C1 segment of cervical spinal cord (tissue), 14 donors: ENCODE data around the gene GPR132.
A peak's percentile ranks its signal among the peaks of the same experiment; 100 is the strongest.

Source experiments
- DNase-seq, 14 donors: peaks; one replicate each; lab custom pipeline; 2025; lab: John Stamatoyannopoulos, UW

Gene GPR132

DNA sequence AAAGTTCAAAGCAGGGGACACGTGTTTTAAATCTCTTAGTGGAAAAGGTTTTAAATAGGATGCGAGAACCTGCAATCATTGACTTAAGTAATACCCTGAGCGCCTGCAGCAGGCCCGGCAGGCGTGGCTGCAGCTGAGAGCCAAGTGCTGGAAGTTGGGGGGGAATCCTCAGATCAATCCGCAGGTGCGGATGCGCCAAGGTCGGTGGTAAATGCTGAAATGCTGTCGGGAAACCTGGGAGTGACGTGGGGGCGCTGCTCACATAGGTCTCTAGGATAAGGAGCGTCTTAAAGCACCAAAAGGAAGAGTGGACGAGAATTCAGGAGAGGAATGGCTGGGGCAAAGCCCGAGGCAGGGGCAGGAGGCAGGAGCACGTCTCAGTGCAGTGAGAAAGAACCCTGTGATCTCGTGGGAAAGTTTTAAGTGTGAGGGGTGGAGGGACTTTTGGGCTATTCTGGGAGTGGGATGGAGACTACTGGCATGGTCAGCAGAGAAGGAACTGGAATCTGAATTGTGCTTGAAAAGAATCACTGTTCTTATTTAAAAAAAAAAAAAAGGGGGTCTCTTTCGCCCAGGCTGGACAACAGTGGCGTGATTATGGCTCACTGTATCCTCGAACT lies 43.5 kb downstream of the GPR132 start:
- peak in 2 of 14 donors; percentile 51 to 55 for DNase-seq

DNA sequence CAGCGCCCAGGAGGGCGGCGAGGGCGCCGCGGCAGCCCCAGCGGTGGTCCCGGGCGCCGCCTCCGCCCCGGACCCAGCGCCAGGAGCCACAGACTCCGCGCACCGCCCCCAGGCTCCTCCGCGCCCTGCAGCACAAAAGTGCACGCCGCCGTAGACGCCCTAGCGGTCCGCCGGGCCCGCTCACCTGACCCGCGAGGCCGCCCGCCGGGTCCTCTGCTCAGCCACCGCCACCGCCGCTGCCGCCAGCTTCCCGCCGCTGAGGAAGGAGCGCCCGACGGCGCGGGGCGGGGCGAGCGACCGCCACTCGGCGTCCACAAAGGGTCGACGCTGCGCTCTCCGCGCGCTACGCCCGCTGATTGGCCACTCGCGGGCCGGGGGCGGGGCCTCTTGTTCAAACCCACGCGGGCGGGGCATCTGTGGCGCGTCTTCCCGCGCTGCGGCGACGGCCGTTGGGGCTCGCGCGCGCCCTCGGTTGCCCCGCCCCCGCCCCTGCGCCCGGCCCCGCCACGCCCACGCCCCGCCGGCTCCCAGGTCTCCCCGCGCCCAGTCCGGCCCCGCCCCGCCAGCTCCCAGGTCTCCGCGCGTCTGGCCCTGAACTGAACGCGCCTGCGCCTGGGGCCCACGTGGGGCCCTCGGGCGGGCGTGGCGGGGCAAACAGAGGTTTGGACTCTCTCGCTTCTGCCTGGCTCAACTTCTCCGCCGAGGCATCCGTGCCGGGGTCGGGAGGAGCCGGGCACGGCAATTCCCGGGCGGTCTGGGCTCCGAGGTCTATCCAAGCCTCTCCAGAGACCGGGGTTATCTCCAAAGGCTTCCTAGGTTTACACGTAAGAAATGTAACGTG lies 44.2 kb downstream of the GPR132 start, which contains the start of gene CDCA4:
TSS of gene CDCA4 (minus strand) at position 269 of the 841 bp plus-strand sequence. CDS start 9,154 bp downstream, outside the sequence.
- peak; percentile 75 to 98 (median 92) for DNase-seq

DNA sequence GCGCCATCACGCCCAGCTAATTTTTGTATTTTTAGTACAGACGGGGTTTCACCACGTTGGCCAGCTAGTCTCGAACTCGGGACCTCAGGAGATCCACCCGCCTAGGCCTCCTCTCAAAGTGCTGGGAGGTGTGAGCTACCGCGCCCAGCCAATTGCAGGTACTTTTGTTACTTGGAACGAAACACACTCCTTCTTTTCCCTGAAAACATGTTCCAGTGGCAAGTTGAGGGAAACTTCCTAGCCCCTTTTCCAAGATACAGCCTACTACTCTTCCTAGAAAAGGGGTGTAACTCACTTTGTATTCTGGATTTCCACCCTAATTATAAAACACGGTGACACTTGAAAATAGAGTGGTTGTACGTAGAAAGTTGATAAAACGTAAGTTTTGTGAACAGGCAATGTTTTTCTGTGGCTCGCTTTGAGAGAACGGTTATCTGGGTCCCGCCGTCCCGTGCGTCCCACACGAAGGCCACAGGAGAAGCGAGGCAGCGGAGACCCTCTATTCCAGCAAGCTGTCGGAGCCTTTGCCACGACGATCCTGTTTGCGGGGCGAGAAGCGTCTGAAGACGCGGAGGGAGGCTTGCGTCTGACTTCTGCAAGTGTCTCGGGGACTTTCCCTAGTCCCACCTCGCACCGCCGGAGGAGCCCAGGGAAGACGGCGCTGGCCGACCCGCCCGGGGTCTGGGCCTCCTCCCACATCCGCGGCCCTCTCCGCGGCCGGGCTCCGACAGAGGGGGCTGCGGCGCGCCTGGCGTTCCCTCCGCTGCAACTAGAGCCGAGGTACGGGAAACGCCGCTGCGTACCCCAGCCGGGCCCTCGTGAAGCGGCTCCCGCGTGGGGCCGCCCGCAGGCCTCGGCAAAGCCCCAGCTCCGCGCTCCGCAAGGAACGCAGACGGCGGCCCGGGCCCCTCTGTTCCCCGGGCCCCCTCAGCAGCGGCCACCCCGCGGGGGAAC lies 45.1 kb downstream of the GPR132 start:
- peak in 1 of 14 donors; percentile 8 for DNase-seq

DNA sequence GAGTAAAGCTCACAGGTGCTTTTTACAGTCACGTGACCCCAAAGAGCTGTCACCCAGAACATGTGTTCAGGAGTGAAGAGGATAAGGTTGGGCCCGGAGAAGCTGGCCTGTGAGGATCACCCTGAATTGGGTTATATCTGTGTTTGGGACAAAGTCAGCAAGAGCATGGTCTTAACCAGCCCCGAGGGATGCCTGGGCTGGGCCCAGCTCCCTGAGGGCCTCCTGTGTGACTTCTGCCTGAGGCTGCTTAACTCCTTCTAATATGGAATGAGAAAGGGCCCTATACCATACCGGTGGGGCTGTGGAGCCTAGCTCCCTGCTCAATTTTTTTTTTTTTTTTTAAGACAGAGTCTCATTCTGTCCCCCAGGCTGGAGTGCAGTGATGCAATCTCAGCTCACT lies 46.8 kb downstream of the GPR132 start:
- no peak for DNase-seq

DNA sequence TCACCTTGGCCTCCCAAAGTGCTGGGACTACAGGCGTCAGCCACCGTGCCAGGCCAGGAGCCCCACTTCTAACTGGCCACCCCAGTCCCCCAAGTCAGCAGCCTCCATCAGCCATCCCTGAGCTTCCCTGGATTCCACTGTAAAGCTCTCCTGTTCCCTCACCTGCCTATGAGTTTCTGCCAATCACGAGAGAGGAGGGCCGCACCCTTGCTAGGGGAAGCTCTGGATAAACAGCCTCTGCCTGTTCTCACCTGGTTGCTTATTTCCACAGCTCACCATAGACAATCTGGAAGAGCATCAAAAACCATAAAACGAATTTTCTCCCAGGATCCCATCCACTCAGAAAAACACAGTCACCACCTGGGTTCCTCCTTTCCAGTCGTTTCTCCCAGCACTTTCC lies 49.3 kb downstream of the GPR132 start:
- no peak for DNase-seq

DNA sequence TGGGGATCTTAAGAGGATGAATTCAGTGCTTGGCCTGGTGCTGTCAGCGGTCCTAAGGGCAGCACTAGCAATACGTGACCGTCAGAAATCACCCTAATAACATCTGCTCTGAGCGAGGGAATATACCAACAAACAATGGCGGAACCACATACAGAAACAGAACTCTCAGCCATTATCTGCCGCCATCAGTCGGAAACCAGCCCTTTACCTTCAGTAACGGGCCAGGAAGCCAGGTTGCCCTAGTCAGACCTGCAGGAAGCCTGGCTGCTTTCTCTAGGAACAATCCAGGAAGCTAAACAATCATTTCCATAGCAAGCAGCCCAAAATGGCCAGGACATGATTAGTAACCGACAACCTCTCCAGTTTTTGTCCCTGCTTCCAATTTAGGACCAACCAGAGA lies 50.0 kb downstream of the GPR132 start:
- DNase-seq: no peak

DNA sequence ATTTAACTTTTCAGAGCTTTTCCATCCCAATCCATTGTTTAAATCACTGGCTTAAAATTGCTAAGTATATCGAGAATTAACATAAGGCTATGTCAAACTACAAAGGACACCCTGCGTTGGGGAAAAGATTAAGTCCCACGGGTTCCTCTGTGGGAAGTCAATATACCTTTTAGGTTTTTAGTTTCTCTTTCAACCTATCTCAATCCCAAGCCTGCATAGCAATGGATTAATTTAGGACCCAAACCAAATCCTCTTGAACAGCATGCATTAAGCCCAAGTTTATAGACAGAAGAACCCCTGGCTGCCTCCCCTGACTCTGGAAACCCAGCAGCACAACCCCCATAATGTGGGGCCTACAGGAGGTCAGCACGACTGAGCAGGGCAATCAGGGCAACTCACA lies 50.6 kb downstream of the GPR132 start:
- DNase-seq: no peak

DNA sequence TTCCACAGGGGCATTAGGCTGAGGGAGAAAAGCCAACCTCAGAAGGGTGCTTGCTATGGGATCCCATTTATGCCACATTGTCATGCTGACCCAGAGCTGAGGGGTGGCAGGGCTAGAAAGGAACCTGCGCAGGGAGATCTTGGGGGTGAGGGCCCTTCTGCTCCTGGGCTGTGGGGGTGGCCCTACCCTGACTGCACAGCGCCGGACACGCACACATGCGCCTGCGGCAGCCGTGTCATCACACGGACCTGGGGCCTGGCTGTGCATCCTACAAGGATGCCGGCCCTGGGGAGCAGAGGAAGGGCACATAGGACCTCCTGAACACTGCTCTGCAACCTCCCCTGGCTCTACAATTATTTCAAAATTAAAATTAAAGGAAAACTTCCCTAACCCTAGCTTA lies 51.2 kb downstream of the GPR132 start:
- DNase-seq: no peak

DNA sequence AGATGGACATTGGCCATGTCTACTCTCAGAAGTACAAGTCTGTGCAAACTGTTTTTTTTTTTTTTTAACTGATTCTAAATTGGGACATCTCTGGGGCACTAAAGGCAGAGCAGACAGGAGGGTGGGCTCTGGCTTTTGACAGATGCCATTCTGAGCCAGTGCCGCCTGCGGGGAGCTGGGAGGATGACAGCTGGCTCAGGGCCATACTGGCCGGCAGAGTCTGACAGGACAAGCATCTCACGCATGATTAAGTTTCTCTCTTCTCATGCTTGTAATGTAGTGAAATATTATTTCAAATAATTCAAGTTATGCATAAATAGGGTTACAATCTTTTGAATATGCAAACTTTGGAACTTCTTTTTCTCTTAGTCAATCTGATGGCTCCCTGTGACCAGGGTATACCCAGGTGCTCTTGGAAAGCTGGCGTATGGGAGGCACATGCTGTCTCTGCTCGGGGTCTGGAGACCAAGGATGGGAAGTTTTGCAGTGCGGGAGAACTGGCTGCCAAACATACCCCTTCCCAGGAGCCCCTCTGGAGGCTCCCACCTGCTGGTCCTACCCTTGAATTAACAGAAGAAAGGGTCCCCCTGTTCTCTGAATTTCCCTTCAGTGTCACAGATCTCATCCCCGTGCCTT lies 52.0 kb downstream of the GPR132 start:
- DNase-seq: peak in 5 of 14 donors; percentile 4 to 47 (median 27)

DNA sequence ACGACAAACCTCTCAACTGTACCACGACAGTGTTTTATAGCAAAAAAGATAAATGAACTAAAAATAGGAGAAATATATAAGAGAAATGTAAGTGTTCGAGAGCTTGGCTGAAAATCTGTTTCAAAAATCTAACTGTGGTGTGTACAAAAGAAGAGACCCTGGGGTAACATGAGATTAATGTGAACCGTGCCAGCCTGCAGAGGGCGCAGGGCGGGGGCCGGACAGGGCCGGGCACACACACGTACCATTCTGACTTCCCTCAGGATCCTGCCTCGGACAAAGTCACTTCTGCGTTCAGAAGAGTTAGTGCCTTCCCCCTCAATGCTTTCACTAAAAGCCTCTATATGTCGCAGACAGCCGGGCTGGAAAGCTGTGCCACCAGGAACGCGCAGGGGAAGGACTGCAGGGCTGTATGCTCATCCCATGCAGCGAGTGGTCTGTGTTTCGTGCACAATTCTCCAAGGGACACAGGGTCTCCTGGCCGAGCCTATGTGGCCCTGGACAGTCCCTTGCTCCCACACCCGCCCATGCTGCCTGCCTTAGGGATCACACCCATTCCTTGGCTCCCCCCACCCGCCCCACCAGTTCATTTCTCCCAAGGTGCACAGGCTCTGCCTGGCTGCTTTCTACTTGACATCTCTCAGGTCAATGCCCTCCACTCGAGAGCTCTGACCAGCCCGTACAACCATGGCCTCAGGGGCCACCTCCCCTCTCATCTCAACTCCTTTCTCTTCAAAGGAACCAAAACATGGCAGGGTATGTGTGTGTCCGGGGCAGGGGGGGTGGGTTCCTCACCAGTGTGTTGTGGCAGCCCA lies 52.9 kb downstream of the GPR132 start:
- peak in 1 of 14 donors; percentile 39 for DNase-seq

DNA sequence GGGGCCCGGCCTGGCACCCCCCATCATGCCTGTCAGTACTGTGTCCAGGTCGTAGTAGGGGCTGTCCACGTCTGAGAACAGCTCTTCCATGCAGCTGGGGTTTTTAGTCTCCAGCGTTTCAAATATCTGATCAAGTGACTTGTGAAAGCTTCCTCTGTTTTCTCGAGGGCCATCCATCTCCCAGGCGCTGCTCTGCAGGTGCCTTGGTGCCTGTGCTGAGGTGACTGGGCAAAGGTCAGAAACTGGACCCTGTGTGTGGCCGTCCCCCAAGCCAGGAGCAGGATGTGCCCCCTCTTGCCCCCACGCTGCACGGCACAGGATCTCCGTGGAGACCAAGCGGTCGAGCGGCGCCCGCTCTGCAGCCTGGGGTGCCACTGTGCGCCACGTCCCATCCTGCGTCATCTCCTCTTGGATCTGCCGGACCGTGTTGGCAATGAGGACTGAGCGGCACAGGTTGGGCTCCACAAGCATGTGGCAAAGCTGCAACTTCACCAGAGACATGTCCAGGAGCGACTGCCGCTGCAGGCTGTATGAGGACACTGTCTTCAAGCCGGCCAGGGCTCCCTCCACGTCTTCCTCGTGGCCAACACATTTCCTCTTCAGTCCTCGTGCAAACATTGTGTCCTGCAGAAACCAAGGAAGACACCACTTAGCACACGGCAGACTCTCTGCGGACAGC lies 53.8 kb downstream of the GPR132 start:
- DNase-seq: peak in 1 of 14 donors; percentile 76

DNA sequence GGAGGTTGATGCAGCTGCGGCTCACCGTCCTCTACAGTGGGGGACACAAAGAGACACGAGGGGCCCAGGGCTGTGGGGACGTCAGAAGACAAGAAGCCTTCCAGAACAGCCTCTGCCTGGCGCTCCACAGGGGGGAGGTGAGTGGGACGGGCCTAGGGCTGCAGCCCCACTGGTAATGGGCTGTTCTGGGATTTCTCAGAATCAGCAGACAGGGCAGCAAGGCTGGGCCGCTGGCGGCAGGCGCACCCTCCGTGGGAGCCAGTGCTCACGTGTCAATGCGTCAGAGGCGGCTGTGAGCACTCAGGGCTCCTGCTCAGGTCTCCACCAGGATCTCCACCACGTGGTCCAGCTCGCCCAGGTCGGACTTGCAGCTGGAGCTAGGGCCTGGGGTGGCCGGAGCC lies 54.3 kb downstream of the GPR132 start:
- no peak for DNase-seq

DNA sequence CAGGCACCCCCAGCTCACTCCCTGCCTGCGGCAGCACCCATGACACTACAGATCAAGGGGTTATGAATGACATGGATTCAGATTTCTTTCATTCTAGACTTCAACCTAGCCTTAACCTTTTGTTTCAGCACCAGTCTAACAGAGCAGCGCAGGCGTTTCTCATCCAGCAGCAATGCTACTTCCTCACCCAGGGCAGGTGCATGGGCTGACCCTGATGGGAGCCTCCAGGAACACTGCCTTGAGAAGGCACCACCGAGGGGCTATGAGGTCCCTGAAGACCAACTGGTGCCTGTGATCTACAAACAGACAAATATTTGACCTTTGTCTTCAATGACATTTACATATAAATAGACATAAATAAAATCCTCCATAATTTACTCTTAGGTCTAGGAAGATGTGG lies 55.1 kb downstream of the GPR132 start:
- no peak for DNase-seq

DNA sequence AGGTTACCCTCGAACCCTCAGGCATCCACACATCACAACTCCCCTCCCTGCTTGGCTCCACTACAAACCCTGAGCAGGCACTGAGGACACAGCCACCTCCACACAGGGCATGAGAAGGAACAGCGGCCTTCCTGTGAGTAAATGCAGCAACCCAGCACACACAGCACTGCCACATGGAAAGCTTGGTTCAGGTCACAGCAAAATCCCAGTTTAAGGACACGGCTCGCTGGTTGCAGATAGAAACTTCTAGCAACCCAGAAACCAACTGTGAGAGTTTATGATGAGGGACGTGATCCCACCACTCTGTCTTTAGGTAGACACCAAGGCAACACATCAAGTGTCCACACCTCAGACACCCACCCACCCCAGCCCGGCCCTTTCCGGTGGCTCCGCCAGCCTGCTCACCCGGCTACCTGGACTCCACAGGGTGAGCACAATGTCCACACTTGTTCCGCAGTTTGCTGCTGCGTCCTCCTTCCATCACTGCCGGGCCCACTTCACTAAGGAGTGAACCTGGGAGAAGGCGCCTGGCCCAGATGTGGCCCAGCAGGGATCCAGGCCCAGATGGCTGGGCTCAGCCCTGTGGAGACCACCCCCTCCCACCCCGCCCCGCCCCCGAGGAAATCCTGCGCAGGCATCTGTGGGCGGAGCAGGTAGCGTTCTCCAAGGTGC lies 57.5 kb downstream of the GPR132 start:
- no peak for DNase-seq

DNA sequence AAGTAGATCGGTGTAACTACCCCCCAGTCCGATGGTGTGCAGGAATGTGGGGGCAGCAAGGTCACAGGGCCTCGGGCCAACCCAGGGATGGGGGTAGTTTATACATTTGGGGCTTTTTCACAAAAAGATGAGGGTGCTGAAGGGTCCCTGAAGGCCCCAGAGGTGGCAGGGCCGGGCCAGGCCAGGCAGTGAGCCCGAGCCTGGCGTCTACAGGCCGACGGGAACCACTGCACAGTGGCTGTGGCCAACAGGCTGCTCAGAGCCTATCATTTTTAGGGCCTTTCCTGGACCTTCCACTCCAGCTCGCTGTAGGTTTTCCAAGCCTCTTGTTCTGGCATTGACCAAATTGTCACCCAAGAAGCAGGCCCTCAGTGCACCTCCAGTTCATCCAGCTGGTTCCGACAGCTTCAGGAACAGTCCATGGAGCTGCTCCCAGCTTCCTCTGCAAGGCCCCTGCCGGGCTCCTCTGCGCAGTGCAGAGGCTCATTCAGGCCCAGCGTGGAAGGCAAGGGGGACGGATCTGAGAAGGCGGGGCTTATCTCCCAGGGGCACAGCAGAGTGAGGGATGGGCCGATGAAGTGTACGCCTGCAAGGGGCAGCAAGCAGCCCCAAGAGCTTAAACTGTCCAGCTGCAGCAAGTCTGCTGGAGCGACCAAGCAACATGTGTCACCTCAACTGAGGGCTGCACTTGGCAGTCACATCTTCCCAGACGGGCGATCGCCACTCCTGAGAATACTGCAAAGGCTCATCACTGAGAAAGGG lies 58.2 kb downstream of the GPR132 start:
- no peak for DNase-seq

DNA sequence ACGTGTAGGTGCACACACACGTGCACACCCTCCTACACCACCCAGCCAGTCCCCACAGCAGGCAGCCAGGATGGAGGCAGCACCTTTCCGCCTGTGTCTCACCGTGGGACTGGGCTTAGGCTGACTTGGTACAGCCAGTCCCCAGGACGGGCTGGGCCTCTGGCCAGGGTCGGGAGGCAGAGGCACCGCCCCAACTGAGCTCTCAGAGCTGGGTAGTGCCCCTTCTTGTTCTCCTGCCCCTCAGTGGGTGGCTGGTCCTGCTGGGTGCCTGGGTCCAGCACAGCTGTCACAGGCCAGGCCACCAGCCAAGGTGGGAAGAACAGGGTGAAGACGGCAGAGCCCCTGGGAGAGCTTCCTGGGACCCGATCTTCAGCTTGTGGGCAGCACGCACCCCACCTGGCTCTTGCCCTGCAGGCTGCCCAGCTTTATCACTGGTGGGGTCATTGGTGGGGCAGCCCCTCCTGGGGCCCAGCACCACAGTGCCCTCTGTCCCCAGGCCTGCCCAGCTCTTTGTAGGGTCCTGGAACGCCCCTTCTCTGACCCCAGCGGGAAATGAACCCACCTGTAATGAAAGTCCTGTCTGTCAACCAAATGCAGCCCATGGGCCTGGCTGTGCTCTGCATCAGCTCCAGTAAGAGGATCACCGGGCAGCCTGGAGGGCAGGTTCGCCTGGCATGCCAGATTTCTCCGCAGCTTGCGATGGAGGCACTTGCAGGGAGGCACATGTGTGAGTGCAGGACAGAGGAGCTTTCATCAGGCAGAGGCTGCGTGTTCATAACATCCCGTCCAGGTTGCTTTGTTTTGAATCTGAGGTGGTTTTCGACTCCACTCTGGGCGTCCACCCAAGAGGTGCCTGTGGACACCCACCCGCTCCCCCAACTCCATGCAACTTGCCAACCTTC lies 59.0 kb downstream of the GPR132 start:
- DNase-seq: no peak

DNA sequence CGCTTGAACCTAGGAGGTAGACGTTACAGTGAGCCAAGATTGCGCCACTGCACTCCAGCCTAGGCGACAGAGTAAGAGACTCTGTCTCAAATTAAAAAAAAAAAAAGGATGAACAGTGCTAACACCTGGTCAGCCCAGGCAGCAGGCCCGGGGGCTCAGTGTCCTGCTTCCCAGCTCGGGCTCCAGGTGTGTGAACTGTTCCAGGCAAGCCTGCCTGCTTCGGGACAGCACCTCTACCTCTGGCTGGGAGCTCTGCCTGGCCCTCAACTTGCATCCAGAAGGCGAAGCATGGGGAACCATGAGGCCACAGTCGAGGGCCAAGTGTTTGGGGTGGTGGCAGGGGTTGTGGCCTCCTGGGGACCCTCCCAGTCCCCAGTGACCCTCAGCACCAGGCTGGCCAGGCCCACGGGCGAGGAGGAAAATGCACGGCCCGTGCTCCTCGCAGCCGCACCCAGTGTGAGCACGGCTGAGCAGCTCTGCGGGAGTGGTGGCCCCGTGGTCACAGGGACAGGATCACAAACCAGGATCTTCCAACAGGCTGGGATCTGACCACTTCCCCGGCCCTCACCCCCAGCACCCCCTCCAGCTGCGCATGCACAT lies 59.8 kb downstream of the GPR132 start:
- no peak for DNase-seq
